Endothelial cell of umbilical vein (primary cell): ENCODE results near the gene SECTM1.

ENCODE experiments used
- EZH2 ChIP-seq: IDR thresholded peaks from 2 replicates; pipeline ENCODE4 v1.6.1; 2012; ENCODE audit warnings: borderline replicate concordance, low read depth, mild to moderate bottlenecking, moderate library complexity, low read length, inconsistent platforms; ENCODE audit not compliant: severe bottlenecking
- FOS ChIP-seq: IDR thresholded peaks from 2 replicates; pipeline ENCODE4 v1.6.1; 2011; ENCODE audit warnings: mild to moderate bottlenecking, low read length, moderate library complexity, borderline replicate concordance; ENCODE audit not compliant: insufficient read depth
- GATA2 ChIP-seq: IDR thresholded peaks from 2 replicates; pipeline ENCODE4 v1.7.0; 2011; ENCODE audit warnings: low read depth, mild to moderate bottlenecking, moderate library complexity, mixed read lengths, low read length; ENCODE audit not compliant: insufficient read length, insufficient read depth
- JUN ChIP-seq: IDR thresholded peaks from 2 replicates; pipeline ENCODE4 v1.6.1; 2011; ENCODE audit warnings: borderline replicate concordance, low read depth; ENCODE audit not compliant: insufficient read length, insufficient read depth
- MYC ChIP-seq: IDR thresholded peaks from one replicate; pipeline ENCODE4 v1.6.1; 2011; ENCODE audit warnings: mild to moderate bottlenecking, low read depth, low read length
- POLR2A ChIP-seq: IDR thresholded peaks from 2 replicates; pipeline ENCODE4 v1.6.1; 2012; ENCODE audit warnings: low read depth, mild to moderate bottlenecking, control low read depth, low read length
- POLR2AphosphoS5 ChIP-seq: IDR thresholded peaks from 2 replicates; pipeline ENCODE4 v1.6.1; 2012; ENCODE audit warnings: low read depth, mild to moderate bottlenecking, control low read depth, low read length, moderate library complexity; ENCODE audit not compliant: insufficient read depth
- TF ChIP-seq, protein P1 (sequence below), 2 donors: IDR thresholded peaks; 1 replicate in 1 of 2; 2 replicates in 1 of 2; pipeline ENCODE4 v1.5.1; 2011; ENCODE audit warnings: low read length in 2 of 2, mild to moderate bottlenecking in 2 of 2, moderate library complexity in 2 of 2, control low read depth in 1 of 2, inconsistent platforms in 1 of 2, low read depth in 1 of 2; ENCODE audit not compliant: insufficient read depth in 1 of 2; ENCODE audit errors: extremely low read depth in 1 of 2
- TF ChIP-seq, protein P2 (sequence below): IDR thresholded peaks from 2 replicates; pipeline ENCODE4 v1.6.1; 2011; ENCODE audit not compliant: insufficient read depth, insufficient read length

DNA sequence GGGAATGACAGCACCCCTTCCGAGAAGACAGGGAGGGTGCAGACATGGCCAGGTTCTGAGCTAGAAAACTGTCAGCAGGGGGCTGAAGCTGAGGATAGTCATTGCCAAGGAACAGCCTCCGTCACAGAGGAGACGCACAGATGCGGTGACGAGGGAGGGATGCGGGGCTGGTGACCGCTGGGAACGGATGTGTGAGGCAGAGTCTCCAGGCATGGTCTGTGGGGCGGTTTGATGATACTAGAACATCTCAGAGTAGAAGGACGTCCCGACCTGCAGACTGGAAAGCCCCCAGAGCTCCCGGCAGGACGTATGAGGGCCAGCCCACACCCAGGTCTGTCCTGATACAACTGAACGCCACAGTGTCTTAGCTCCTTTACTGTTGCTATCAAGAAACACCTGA lies 58.2 kb downstream of the SECTM1 start:
- TF ChIP-seq, protein P1, sequence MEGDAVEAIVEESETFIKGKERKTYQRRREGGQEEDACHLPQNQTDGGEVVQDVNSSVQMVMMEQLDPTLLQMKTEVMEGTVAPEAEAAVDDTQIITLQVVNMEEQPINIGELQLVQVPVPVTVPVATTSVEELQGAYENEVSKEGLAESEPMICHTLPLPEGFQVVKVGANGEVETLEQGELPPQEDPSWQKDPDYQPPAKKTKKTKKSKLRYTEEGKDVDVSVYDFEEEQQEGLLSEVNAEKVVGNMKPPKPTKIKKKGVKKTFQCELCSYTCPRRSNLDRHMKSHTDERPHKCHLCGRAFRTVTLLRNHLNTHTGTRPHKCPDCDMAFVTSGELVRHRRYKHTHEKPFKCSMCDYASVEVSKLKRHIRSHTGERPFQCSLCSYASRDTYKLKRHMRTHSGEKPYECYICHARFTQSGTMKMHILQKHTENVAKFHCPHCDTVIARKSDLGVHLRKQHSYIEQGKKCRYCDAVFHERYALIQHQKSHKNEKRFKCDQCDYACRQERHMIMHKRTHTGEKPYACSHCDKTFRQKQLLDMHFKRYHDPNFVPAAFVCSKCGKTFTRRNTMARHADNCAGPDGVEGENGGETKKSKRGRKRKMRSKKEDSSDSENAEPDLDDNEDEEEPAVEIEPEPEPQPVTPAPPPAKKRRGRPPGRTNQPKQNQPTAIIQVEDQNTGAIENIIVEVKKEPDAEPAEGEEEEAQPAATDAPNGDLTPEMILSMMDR (IDR thresholded peaks at IDR 0.05; ENCODE audit: extremely low read depth in 1 of 2, insufficient read depth in 1 of 2, low read depth in 1 of 2, low read length in 2 of 2) = no peak
- TF ChIP-seq, protein P2, sequence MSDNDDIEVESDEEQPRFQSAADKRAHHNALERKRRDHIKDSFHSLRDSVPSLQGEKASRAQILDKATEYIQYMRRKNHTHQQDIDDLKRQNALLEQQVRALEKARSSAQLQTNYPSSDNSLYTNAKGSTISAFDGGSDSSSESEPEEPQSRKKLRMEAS = no peak
- TF ChIP-seq FOS (no peak), POLR2A (no peak), EZH2 (no peak), POLR2AphosphoS5 (no peak), JUN (no peak), GATA2 (no peak), MYC (no peak)
